Fibroblast of lung (primary cell): ENCODE data around the gene DDX60. TPM values are rescaled to one million over a fixed set of nuclear protein-coding genes. Genes with fewer than 3 reads are reported as not detected.
"Not testable (repeated sequence)": the region's sequence is repeated elsewhere in the genome, so short reads cannot be mapped to it uniquely, and the experiment has no call there.

Experiments
- DNase-seq, 2 donors: peaks; one replicate each; pipeline versions ENCODE4 v3.0.0 to v3.0.0-alpha.2; 2010; ENCODE audit warnings: low read depth in 2 of 2
- H2AFZ ChIP-seq: 2 replicates; pipeline ENCODE4 v1.5.1; 2012; ENCODE audit warnings: low read length, control low read depth, inconsistent platforms
- H3K27ac ChIP-seq: 2 replicates; pipeline ENCODE4 v1.5.1; 2011; ENCODE audit warnings: low read length, control low read depth; ENCODE audit not compliant: insufficient read depth
- H3K27me3 ChIP-seq: 2 replicates; pipeline ENCODE4 v1.5.1; 2011; ENCODE audit warnings: mild to moderate bottlenecking, low read length; ENCODE audit not compliant: control insufficient read depth, insufficient read depth
- H3K36me3 ChIP-seq: 2 replicates; pipeline ENCODE4 v1.5.1; 2011; ENCODE audit warnings: low read length; ENCODE audit not compliant: control insufficient read depth, insufficient read depth
- H3K4me1 ChIP-seq: 2 replicates; pipeline ENCODE4 v1.5.1; 2011; ENCODE audit warnings: low read length; ENCODE audit not compliant: control insufficient read depth, insufficient read depth; ENCODE audit errors: extremely low read depth
- H3K4me2 ChIP-seq: 2 replicates; pipeline ENCODE4 v1.5.1; 2011; ENCODE audit warnings: low read length, control low read depth; ENCODE audit not compliant: insufficient read depth; ENCODE audit errors: extremely low read depth
- H3K4me3 ChIP-seq, 4 experiments: fragments of 200-600 bp in 1 of 4; sonication (generic) in 1 of 4; replicated peaks in 1 of 4; 2 replicates each; pipeline ENCODE4 v1.5.1; 2011 to 2016; ENCODE audit warnings: low read length in 4 of 4, low read depth in 3 of 4, mild to moderate bottlenecking in 3 of 4, control low read depth in 2 of 4, inconsistent platforms in 1 of 4, mixed read lengths in 1 of 4; ENCODE audit not compliant: insufficient read depth in 1 of 4; ENCODE audit errors: control extremely low read depth in 1 of 4
- H3K79me2 ChIP-seq: 2 replicates; pipeline ENCODE4 v1.5.1; 2012; ENCODE audit warnings: mild to moderate bottlenecking, low read length, inconsistent platforms; ENCODE audit not compliant: control insufficient read depth, insufficient read depth
- H3K9ac ChIP-seq: 2 replicates; pipeline ENCODE4 v1.5.1; 2011; ENCODE audit warnings: mild to moderate bottlenecking, low read length, control low read depth; ENCODE audit not compliant: insufficient read depth
- H3K9me3 ChIP-seq: 2 replicates; pipeline ENCODE4 v1.5.1; 2012; ENCODE audit warnings: low read depth, low read length; ENCODE audit not compliant: control insufficient read depth, insufficient read depth
- H4K20me1 ChIP-seq: 2 replicates; pipeline ENCODE4 v1.5.1; 2011; ENCODE audit warnings: low read length; ENCODE audit not compliant: control insufficient read depth, insufficient read depth; ENCODE audit errors: extremely low read depth
- CTCF ChIP-seq, 2 donors: IDR thresholded peaks in 1 of 2; conservative IDR thresholded peaks in 1 of 2; 1 replicate in 1 of 2; 2 replicates in 1 of 2; pipeline ENCODE4 v1.5.1; 2011 to 2012; ENCODE audit warnings: low read length in 2 of 2, control low read depth in 1 of 2, inconsistent platforms in 1 of 2, low read depth in 1 of 2, mild to moderate bottlenecking in 1 of 2
- EZH2 ChIP-seq: IDR thresholded peaks from 2 replicates; pipeline ENCODE4 v1.5.1; 2012; ENCODE audit warnings: low read length, control low read depth, mild to moderate bottlenecking; ENCODE audit errors: missing control alignments
- polyA plus RNA-seq, 2 donors: library from polyadenylated mRNA; depleted of rRNA in 1 of 2; stranded (reverse) in 1 of 2; unstranded in 1 of 2; fragments of >200 nt; gene quantifications; 2 replicates each; pipeline ENCODE4 v1.2.1, GENCODE V29; 2011 to 2012; ENCODE audit warnings: missing spikeins in 1 of 2
- total RNA-seq: library from RNA; depleted of rRNA; stranded (reverse); fragments of >200 nt; gene quantifications from 2 replicates; pipeline ENCODE4 v1.2.1, GENCODE V29; 2014

The DDX60 gene
- total and polyA plus RNA-seq, 2 donors (not counting 1 experiment from before 2014, with no cell fraction given), result 12.9 to 23.1 TPM

GRCh38 chr4:168221301-168221700 lies 97.3 kb downstream of the DDX60 start:
- Histone ChIP-seq H3K27me3 (no peaks in the 10 kb centered on the region), H3K36me3 (no peaks in the 10 kb centered on the region), H3K9ac (no peak overlapping the region), H3K79me2 (no peaks in the 10 kb centered on the region), H3K4me3 (no peak overlapping the region), H4K20me1 (no peaks in the 10 kb centered on the region), H3K4me1 (peaks cover 10% of the 10 kb centered on the region), H3K27ac (no peak overlapping the region), H3K9me3 (no peaks in the 10 kb centered on the region), H3K4me2 (peak overlapping the region; percentile 40), H2AFZ (no peak overlapping the region)
- DNase-seq, result peak; percentile 72 to 91
- TF ChIP-seq CTCF (conservative IDR thresholded peaks at IDR 0.05 in 1 of 2, IDR thresholded peaks at IDR 0.05 in 1 of 2; ENCODE audit: low read depth in 1 of 2, low read length in 2 of 2), result no peak
- no peak for TF ChIP-seq EZH2

- H4K20me1 ChIP-seq, result no peaks in the 10 kb centered on the region
- no peak overlapping the region for H3K4me3 ChIP-seq
- H3K27ac ChIP-seq, result no peak overlapping the region
- H3K4me1 ChIP-seq, result peaks cover 10% of the 10 kb centered on the region
- TF ChIP-seq EZH2, result no peak
- TF ChIP-seq CTCF (conservative IDR thresholded peaks at IDR 0.05 in 1 of 2, IDR thresholded peaks at IDR 0.05 in 1 of 2; ENCODE audit: low read depth in 1 of 2, low read length in 2 of 2), result no peak
- H3K27me3 ChIP-seq, result no peaks in the 10 kb centered on the region
- no peaks in the 10 kb centered on the region for H3K9me3 ChIP-seq
- H2AFZ ChIP-seq, result no peak overlapping the region
- no peak overlapping the region for H3K9ac ChIP-seq
- H3K4me2 ChIP-seq, result peak overlapping the region; percentile 40
- H3K36me3 ChIP-seq, result no peaks in the 10 kb centered on the region
- DNase-seq, result peak in 1 of 2 donors; percentile 17
- no peaks in the 10 kb centered on the region for H3K79me2 ChIP-seq
These were observed 97.7 kb downstream of the DDX60 start for GRCh38 chr4:168220893-168221292.

GRCh38 chr4:168218645-168219044 lies 99.9 kb downstream of the DDX60 start:
- no peak overlapping the region for H3K4me2 ChIP-seq
- no peak overlapping the region for H3K27ac ChIP-seq
- peak; percentile 26 to 96 for DNase-seq
- no peaks in the 10 kb centered on the region for H3K9me3 ChIP-seq
- H2AFZ ChIP-seq, result no peak overlapping the region
- no peak overlapping the region for H3K9ac ChIP-seq
- peaks cover 10% of the 10 kb centered on the region for H3K4me1 ChIP-seq
- H3K79me2 ChIP-seq, result no peaks in the 10 kb centered on the region
- H3K36me3 ChIP-seq, result no peaks in the 10 kb centered on the region
- no peak for TF ChIP-seq EZH2
- no peak for TF ChIP-seq CTCF (conservative IDR thresholded peaks at IDR 0.05 in 1 of 2, IDR thresholded peaks at IDR 0.05 in 1 of 2; ENCODE audit: low read depth in 1 of 2, low read length in 2 of 2)
- H4K20me1 ChIP-seq, result no peaks in the 10 kb centered on the region
- H3K27me3 ChIP-seq, result no peaks in the 10 kb centered on the region
- H3K4me3 ChIP-seq, result no peak overlapping the region

GRCh38 chr4:168213511-168213910 lies 105.0 kb downstream of the DDX60 start:
- not testable (repeated sequence) for H3K79me2 ChIP-seq, H2AFZ ChIP-seq, H3K4me2 ChIP-seq, H3K9ac ChIP-seq, H3K36me3 ChIP-seq, H3K27me3 ChIP-seq, H3K9me3 ChIP-seq, H4K20me1 ChIP-seq, H3K4me3 ChIP-seq, H3K27ac ChIP-seq, H3K4me1 ChIP-seq
- DNase-seq, result peak in 1 of 2 donors; percentile 36
